NT2/D1 (cell line): ENCODE data around the gene SART3.

Experiments
- SUZ12 ChIP-seq: IDR thresholded peaks from 2 replicates; pipeline ENCODE4 v1.6.1; 2011; ENCODE audit not compliant: insufficient read length, insufficient read depth; ENCODE audit errors: extremely low read depth
- ZNF274 ChIP-seq: IDR thresholded peaks from 2 replicates; pipeline ENCODE4 v1.6.1; 2011; ENCODE audit warnings: mild to moderate bottlenecking, low read depth, low read length

DNA sequence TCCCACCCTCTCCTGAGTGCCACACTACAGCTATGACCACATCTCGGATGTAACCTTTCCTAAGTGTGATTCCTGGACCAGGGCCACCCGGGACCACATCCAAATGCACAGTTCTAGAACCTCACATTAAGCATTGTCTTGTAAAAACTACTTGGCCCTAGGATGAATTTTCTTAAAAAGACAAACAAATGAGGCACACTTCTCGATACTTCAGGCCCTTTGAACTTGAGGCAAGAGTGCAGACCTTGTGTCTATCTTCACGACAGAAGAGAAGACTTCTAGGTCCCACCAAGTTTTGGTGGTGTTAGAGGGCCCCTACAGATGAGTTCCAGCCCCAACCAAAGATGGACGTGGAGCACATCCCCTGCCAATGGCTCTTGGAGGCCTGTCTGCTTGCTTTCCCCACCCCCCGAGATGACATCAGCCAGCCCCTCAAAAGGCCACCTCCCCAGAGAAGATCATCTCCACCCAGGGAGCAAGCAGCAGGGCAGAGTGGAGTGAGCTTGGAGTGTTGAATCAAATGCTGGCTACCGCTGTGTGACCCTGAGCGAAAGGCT, 10.7 kb upstream of the SART3 start:
- TF ChIP-seq ZNF274 (no peak), SUZ12 (no peak)
